Right lobe of liver (tissue), 4 donors: ENCODE results near the gene TMEM100.

ENCODE experiments used
- POLR2A ChIP-seq: fragments of 450-650 bp; IDR thresholded peaks from one replicate; pipeline ENCODE4 v1.6.1; 2017; ENCODE audit warnings: antibody characterized with exemption, mild to moderate bottlenecking
- TF ChIP-seq, protein P1 (sequence below), 4 donors: fragments of 200-600 bp in 3 of 4; fragments of 450-650 bp in 1 of 4; IDR thresholded peaks; one replicate each; pipeline versions ENCODE4 v1.5.1 to v1.8.0; 2016 to 2022; ENCODE audit warnings: antibody characterized with exemption in 4 of 4, mild to moderate bottlenecking in 2 of 4
- donor health status: DM: no; HTN: no; CAD: no.
- donor health status: DM: no; HTN: no; CAD: no.
- donor health status: DM: no; HTN: yes; CAD: no.

DNA sequence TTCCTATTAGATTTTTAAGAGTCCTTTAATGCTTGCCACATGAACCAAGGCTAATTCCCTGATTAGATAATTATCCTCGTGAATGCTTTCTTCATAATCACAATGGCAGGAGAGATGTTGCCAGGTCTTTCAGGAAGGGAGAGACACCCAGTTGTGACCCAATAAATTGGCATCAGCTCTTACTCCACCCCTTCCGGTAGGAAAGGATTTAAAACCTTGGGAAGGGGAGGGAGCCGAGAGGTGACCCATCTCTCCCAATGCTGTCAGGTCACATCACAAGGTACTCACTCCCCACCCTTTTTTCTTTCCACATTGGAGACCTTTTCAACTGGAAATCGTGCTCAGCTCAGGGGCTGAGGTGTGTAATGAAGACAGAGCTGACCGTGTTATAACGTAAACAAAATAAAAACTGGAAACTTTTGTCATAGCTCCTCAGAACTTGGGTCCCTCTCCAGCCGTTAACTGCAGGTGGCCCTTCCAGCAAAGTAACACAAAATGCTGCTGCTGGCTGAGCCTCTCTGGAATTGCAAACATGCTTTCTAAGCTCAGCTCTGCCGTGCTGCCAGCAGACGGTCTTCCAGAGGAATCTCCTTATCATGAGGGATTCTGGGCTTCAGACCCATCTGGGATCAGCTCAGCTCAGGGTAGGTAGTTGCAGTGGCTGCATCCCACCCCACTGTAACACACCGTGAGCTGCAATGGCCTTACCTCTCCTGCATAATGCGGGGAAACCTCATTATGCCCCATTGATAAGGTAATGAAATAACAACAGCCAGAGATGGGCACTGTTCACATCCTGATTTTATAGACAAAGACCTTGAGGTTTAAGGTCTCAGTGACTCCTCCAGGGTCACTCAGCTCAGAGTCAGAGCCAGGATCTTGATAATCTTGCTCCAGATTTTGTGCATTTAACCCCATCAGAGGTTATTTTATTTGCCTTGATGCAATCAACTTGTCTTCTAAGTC is 15.6 kb downstream of the TMEM100 start:
- TF ChIP-seq, protein P1, sequence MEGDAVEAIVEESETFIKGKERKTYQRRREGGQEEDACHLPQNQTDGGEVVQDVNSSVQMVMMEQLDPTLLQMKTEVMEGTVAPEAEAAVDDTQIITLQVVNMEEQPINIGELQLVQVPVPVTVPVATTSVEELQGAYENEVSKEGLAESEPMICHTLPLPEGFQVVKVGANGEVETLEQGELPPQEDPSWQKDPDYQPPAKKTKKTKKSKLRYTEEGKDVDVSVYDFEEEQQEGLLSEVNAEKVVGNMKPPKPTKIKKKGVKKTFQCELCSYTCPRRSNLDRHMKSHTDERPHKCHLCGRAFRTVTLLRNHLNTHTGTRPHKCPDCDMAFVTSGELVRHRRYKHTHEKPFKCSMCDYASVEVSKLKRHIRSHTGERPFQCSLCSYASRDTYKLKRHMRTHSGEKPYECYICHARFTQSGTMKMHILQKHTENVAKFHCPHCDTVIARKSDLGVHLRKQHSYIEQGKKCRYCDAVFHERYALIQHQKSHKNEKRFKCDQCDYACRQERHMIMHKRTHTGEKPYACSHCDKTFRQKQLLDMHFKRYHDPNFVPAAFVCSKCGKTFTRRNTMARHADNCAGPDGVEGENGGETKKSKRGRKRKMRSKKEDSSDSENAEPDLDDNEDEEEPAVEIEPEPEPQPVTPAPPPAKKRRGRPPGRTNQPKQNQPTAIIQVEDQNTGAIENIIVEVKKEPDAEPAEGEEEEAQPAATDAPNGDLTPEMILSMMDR (IDR thresholded peaks at IDR 0.05): no peak
- no peak for TF ChIP-seq POLR2A
